Stimulated activated CD4-positive, alpha-beta T cell treated with anti-CD3 and anti-CD28 coated beads, Interleukin-4, amount 100 ng/mL, for 48 hours (primary cell): ENCODE data around the gene MAP4.

Experiments
- DNase-seq, 2 donors: peaks; one replicate each; pipeline ENCODE4 v3.0.0-alpha.2; 2020; ENCODE audit warnings: low read depth in 2 of 2

The MAP4 gene

GRCh38 chr3:47867451-47868044 is 148.7 kb downstream of the MAP4 start:
- no peak for DNase-seq

GRCh38 chr3:47865192-47865591 is 151.0 kb downstream of the MAP4 start:
- DNase-seq: no peak

- no peak for DNase-seq
These were observed 152.7 kb downstream of the MAP4 start for GRCh38 chr3:47863391-47864128.

GRCh38 chr3:47859956-47860605 is 156.1 kb downstream of the MAP4 start:
- no peak for DNase-seq

- DNase-seq: no peak
These were observed 159.1 kb downstream of the MAP4 start for GRCh38 chr3:47857151-47857550.

GRCh38 chr3:47856669-47857068 is 159.5 kb downstream of the MAP4 start:
- no peak for DNase-seq

- no peak for DNase-seq
These were observed 160.5 kb downstream of the MAP4 start for GRCh38 chr3:47855461-47856383.

- DNase-seq: no peak
These were observed 161.3 kb downstream of the MAP4 start for GRCh38 chr3:47854720-47855455.

GRCh38 chr3:47854267-47854666 is 161.9 kb downstream of the MAP4 start:
- DNase-seq: no peak

GRCh38 chr3:47852604-47853602 is 163.3 kb downstream of the MAP4 start:
- no peak for DNase-seq

- DNase-seq: no peak
These were observed 164.2 kb downstream of the MAP4 start for GRCh38 chr3:47851888-47852603.

- no peak for DNase-seq
These were observed 165.4 kb downstream of the MAP4 start for GRCh38 chr3:47850564-47851410.

GRCh38 chr3:47849699-47850563 is 166.3 kb downstream of the MAP4 start:
- DNase-seq: no peak

GRCh38 chr3:47849186-47849698 is 167.0 kb downstream of the MAP4 start:
- DNase-seq: no peak

GRCh38 chr3:47848599-47849117 is 167.6 kb downstream of the MAP4 start:
- no peak for DNase-seq

GRCh38 chr3:47847801-47848518 is 168.3 kb downstream of the MAP4 start:
- DNase-seq: no peak
